DMS 273 treated with DMSO at 0.1 percent for 48 hours (cell line): ENCODE results near the gene FAM184B.
"Not testable (repeated sequence)": the region's sequence is repeated elsewhere in the genome, so short reads cannot be mapped to it uniquely, and the experiment has no call there.

Source experiments
- DNase-seq: peaks from one replicate; lab custom pipeline; 2025; lab: John Stamatoyannopoulos, UW

FAM184B gene

DNA sequence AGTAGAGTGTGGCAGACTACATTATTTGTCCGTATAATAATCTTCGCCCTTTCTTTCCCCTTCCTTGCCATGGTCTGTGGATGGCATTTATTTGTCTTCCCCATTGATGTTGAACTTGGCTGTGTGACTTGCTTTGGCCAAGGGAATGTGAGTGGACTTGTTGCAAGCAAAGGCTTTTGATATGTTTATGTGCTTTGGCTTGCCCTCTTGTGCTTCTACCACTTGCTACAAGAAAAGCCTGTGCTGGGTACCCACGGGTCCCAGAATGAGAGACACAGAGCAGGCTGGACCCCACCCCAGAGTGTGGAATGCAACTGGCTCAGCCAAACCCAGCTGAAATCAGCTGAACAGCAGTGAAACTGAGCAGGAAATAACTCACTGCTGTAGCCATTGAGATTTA lies 63.0 kb downstream of the FAM184B start:
- no peak for DNase-seq

DNA sequence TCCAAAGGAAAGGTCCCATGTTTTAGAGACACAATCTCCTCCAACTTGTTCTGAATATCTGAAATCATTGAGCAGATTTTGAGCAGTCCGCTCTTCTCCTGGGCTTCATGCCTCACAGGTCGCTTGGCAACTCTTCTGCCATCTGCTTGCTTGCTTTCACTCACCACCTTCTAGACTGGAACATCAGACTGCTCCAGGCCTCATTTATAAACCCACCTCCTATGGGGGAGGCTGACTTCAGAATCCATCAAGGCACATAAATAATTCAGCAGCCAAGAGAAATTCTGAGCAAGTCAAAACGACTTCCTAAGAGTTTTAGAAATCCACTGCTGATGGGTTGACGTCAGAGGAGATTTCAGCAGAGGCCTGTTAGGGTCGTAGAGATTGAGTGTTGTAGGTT lies 64.1 kb downstream of the FAM184B start:
- peak; percentile 54 for DNase-seq

DNA sequence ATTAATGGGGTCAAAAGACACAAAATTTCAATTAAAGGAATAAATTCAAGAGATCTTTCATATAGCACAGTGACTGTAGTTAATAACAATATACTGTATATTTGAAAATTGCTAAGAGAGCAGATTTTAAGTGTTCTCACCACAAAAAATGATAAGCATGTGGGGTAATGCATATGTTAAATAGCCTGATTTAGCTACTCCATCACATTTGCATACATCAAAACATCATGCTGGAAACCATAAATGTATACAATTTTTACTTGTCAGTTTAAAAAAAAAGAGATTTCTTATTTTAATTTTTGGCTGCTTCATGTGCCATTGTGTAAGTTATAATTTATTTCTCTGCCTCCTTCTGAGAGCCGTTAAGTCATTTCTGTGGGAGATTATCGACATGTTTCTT lies 65.9 kb downstream of the FAM184B start:
- no peak for DNase-seq

DNA sequence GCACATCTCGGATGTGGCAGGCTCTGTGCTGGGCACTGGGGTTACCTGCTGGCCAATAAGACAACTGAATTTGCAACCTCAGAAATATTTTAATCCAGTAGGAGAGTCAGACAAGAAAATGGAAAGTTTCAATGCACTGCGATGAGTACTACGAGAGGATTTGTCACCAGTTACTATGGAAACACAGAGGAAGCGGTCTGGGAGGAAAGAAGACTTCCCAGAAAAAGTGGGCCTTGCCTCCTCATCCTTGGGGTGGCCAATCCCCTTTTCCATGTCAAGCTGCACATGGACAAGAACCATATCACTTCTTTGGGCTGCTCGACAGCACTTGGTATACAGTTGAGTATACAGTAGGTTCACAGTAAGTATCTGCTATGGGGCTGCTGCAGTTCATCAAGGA lies 67.6 kb downstream of the FAM184B start:
- DNase-seq: no peak

DNA sequence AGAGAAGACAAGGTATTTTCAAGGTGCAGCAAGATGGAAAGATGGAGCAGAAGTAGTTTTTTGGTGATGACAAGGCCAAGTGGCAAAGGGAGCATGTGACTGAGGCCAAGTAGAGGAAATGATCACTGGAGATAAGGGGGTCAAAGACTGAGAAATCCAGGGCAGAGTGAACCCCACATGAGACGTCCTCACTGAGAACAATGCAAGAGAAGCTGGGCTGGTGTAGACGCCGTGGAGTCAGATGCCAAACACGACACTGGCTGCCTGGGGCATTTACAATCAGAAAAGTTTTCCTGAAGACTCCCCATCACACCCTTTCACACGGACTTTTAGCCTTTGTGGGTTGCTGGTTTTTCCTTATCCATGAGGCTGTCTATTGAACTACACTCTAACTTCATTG lies 69.3 kb downstream of the FAM184B start:
- no peak for DNase-seq

DNA sequence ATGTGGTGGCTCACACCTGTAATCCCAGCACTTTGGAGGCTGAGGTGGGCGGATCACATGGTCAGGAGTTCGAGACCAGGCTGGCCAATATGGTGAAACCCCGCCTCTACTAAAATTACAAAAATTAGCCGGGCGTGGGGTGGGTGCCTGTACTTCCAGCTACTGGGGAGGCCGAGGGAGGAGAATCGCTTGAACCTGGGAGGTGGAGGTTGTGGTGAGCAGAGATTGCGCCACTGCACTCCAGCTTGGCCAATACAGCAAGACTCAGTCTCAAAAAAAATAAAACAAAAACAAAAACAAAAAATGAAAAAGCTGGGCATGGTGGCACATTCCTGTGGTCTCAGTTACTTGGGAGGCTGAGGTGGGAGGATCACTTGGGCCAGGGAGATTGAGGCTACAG lies 70.2 kb downstream of the FAM184B start:
- DNase-seq: not testable (repeated sequence)

DNA sequence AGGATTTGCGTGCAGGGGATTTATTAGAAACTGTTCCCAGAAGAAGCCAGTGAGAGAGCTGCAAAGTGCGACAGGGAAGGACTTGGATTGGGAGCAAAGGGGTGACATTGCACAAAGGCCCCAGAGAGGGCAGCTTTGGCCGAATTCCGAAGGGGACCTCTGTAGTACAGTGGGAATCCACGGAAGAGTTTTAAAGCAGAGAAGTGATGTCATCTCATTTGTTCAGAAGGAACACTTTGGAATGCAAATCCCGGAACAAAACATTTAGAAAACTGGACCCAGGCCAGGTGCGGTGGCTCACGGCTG lies 71.7 kb downstream of the FAM184B start:
- no peak for DNase-seq

DNA sequence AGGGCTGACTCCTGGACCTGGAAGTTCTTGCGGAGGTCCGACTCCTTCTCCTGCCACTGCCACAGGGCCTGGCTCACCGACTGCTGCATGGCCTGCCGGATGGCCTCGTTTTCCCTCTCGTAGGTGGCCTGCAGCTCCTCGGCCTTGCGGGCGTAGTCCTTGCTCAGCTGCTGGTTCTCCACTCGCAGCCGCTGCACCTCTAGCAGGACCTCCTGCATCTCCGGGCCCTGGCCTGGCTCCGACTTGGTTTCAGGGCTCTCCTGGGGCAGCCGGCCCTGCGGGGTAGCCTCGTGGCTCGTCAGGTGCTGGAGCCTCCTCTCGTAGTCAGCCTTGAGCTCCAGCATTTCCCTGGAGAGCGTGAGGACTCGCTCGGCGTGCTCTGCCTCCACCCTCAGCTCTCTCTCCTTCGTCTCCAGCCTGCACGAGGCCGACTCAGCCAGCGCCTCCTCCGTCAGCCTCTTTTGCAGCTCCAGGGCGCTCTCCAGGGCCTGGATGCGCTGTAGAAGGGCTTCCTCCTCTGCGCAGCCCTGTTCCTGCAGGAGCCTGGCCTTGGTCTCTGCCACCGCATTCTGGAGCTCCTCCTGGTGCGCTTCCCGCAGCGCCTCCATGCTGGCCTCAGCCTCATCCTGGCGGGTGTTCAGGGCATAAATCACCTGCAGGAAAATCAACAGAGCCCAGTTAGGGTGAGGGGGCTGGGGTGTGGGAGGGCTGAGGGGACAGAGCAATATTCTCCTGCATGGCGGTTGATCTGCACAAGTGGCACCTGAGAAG lies 72.2 kb downstream of the FAM184B start:
- DNase-seq: no peak

DNA sequence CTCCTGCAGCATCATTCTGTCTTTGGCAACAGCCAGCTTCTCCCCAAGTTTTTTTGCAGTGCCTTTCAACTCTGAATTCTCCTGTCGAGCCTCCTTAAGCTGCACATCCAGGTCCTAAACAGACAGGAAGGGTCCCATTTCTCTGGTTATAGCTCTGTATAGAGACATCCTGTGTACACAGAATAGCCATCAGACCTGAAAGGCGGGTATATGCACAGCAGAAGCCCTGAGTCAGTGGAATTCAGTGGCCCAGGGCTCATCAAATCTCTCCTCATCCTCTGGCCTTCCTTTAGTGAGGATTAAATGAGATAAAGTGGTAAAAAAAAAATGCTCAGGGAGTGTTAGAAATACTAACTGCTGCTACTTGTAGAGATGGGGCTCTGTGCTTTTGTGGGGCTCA lies 73.8 kb downstream of the FAM184B start:
- no peak for DNase-seq

DNA sequence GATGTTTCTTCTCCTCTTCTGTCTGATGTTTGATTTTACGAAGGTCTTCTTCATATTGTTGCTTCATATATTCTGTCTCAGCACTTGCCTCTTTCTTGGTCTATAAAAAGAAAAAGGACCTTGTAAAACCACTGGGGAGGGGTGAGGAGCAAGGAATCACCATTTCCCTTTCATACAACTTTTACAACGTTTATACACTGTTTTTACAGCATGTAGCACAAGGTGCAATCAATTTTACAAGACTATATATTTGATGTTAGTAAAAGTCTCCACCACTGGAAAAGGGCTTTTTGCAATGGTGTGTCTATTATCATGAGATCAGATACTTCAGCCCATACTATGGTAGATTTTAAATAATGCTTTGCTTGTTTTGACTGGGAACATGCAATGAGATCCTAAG lies 76.3 kb downstream of the FAM184B start:
- no peak for DNase-seq

DNA sequence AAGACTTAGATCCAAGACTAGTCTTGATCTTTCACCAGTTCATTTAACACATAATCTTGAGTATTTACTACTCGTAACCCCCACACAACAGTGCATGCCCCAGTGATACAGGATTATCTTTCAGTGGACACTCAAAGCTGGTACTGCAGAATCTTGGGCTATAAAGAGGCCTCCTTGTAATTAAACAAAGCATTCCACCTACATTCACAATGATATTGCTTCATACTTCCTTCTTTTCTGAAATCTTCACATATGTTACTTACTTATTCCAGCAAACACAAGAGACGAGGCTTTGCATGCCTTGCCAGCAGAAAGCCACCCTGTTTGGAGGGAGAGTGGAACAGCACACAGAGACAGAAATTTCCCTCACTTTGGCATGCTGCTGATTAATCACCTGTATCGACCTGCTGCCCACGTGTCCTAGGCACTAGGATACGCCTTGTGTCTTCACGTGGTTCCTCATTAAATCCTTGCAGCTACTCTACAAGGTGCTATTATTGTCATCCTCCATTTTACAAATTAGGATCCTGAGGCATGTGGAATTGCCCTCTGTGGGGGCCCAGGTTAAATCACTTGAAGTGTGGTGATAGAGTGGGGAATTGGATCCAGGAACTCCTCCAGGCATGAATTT lies 77.3 kb downstream of the FAM184B start:
- no peak for DNase-seq

DNA sequence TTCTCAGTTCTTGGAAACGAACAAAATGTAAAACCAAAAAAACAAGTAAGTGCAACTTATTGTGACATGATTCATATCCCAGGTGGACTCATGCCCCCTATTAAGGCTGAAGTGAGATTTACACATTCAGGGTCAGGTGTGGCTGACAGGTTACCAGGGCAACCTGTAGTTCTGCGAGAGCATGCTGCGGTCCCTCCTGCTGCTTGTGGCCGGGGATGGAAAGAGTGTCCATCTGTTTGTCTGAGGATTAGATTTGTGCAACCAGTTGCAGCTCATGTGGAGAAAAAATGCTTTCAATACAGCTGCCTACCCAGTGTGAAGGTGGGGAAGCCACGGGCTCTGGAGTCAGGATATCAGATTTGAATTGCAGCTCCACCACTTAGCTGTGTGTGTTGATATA lies 78.8 kb downstream of the FAM184B start:
- no peak for DNase-seq

DNA sequence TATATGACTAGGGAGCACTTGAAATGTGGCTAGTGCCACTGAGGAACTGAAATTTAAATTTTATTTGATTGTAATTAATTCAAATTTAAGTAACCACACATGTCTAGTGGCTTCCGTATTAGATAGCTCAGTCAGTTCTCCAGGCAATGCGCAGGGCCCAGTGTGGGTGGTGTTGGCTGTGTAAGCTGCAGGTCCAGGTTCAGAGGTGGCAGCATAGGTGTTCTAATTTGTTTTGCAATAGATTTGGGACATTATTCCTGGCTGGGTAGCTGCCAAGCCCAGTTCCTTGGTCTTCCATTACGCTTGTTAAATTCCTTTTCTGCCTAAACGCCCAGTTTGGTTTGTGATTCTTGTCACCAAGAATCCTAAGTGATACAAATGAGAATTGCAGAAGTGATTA lies 79.5 kb downstream of the FAM184B start:
- DNase-seq: no peak

DNA sequence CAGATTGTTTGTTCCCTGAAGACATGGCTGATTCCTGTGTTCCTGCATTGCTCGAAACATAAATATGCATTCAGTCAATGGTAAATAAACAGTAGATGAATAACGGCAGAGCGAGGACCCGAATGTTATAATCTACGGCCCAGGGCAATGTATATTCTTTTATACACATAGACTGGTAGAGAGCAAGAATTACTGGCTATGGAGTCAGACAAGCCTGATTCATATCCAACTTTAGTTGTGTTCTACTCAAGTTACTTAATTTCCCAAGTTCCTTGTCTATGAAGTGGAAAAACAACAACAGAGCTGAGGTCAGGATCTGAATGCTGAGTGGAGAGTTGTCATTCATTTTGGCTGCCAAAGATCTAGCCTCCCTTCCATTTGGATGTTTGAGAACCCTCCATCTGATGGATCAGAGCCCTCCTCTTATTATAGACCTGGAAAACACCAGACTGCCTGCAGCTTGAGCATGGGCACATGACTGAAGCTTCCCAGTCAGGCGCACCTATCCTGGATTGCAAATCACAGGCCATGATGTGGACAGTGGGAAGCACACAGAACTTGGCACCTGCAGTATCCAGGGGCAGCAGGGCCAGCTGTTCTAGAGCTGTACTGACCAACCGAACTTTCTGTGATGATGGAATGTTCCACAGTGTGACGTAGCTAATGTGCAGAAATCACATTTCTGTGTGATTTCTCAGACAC lies 80.1 kb downstream of the FAM184B start:
- DNase-seq: no peak

DNA sequence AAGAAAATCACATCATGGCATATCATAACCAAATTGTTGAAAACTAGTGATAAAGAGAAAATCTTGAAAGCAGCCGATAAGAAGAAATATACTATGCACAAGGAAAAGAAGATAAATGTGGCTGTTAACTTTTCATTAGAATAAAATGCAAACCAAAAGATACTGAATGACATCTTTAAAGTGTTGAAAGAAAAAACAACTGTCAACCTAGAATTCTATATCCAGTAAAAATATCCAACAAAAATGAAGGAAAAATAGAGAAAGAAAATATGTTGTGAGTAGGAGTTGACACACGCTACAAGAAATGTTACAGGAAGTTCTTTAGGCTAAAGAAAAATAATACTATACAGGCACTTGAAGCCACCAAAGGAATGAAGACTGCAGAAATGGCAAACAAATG lies 82.0 kb downstream of the FAM184B start:
- no peak for DNase-seq

DNA sequence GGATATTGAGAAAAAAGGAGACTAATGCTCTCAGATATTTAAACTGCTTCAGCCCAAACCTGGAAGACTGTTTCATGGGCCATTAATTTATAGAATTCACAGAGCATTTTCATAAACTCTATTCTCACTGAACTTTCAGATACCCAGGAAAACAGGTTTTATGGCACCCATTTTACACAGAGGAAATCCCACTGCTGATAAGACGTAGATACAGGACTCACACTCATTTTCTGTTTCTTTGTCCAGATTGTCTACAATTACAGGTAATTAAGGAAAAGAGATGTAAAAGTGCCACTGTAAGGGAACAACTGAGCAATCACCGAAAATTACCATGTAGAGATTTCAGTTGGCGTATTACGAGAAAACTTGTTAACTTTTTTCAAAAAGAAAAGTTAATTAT lies 83.3 kb downstream of the FAM184B start:
- no peak for DNase-seq

DNA sequence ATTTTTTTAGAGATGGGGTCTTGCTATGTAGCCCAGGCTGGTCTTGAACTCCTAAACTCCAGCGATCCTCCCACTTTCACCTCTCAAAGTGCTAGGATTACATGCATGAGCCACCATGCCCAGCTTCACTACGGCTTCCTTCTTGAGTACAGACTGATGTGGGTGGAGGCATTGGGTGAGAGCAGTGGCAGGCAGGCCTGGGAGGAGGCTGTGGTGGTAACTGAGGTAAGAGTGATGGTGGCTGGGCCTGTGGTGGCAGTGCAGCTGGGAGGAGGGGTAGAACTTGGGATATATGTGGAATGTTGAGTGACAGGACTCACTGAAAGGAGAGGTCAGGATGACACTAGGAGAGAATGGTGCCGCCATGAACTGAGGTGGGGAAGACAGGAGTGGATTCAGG lies 86.1 kb downstream of the FAM184B start:
- no peak for DNase-seq

DNA sequence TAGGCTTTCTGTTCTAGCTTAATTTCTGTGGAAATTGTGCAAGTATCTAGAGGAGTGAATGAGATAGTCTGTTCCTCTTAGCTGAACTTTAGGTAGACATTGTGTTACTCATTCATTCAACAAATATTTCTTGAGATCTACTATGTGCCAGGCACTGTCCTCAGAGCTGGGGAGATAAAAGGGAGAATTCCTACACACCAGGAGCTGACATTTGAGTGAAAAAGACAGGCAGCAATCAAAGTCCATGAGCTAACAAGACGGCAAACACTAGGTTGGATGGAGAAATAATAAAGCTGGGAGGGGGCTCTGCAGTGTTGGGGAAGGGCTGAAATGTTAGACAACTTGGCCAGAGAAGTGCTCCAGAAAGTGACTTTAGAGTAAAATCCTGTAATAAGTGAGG lies 86.9 kb downstream of the FAM184B start:
- DNase-seq: no peak

DNA sequence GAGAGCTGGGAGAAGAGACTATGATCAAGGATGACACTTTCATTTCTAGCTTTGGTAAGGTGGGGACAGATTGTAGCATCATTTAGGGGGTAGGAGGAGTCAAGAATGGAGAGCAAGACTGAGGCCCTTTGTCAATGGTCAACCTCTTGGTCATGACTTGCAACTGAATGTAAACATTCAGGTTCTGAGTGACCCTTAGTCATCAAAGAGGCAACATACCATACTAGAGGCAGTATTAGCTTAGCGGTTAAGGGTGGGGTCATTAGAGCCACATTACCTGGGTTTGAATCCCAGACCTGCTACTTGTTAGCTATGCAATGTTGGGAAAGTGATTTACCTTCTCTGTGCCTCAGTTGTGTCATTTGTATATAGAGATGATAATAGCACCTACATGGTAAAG lies 90.5 kb downstream of the FAM184B start:
- no peak for DNase-seq

DNA sequence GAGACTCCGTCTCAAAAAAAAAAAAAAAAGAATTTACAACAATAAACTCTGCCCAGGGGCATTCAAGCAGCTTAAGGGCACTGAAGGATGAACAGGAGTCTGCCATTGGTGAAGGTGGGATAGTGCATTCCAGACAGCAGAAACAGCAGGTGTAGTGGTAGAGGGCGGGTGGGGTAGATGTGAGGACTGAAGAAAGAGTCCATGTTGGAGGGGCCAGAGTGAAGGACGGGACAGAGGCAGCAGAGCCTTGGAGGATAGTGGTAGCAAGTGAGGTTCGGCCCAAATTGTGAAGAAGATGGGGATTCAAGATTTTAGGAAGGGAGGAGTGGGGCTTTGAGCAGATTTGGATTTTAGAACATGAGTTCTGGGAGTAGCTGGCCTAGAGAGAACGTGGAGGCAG lies 91.3 kb downstream of the FAM184B start:
- DNase-seq: no peak

DNA sequence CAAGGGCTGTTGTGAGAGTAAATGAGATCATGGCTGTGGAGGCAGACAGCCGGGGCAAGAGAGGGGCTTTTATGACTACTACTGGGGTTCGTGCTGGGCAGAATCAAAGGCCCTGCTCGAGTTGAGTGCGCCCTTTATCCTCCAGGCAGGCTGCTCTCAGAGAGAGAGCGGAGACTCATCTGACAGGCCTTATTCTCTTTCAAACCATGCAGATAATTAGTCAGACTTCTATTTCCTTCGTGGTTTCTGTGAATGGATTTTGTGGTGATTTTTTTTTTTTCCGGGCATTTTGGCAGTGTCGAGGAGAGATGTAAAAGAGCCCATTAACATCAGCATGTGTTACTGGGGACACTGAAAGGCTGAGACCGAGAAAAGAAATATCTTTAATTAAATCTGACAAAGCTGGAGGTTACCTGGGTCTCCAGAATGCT lies 93.4 kb downstream of the FAM184B start:
- no peak for DNase-seq

DNA sequence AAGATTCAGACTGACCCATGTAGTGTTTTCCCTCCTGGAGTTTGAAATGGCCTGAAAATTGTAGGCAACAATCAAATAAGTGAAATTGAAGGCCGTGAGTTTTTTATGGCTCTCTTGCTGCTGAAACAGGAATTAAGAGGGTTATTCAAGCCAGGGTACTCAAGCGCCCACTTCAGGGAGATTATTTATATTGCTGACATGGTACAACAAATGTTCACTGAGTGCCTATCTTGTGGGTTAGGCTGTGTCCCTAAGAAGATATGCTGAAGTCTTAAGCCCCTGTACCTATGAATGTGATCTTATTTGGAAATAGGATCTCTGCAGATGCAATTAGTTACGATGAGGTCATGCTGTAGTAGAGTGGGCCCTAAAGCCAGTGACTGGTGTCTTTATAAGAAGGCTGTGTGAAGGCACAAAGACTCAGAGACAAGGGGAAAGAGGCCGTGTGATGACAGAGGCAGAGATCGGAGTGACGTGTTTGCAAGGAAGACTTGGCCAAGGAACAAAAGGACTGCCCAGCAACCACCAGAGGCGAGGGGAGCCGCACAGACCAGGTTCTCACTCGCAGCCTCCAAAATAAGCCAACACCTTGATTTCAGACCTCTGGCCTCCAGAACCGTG lies 94.1 kb downstream of the FAM184B start:
- DNase-seq: no peak

DNA sequence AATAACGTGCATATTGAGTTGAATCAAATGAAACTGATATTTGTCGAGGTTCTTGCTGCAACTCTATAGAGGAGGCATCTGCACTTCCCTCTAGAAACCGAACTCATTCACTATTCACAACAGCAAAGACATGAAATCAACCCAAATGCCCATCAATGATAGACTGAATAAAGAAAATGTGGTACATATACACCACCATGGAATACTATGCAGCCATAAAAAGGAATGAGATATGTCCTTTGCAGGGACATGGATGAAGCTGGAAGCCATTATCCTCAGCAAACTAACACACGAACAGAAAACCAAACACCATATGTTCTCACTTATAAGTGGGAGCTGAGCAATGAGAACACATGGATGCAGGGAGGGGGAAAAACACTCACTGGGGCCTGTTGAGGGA lies 96.8 kb downstream of the FAM184B start:
- DNase-seq: not testable (repeated sequence)
